Suprapubic skin (tissue), 4 donors: ENCODE measurements around the gene OMD. TPM values are rescaled to one million over a fixed set of nuclear protein-coding genes. Genes with fewer than 3 reads are reported as not detected.
A peak's percentile ranks its signal among the peaks of the same experiment; 100 is the strongest.
"Not testable (repeated sequence)": the region's sequence is repeated elsewhere in the genome, so short reads cannot be mapped to it uniquely, and the experiment has no call there.

Experiments used
- DNase-seq, 2 donors: peaks; one replicate each; pipeline ENCODE4 v3.0.0-alpha.2; 2019; ENCODE audit warnings: low spot score in 2 of 2
- H3K27ac ChIP-seq: fragments of 200-600 bp; sonication (generic); one replicate; pipeline ENCODE4 v1.5.1; 2019
- H3K27me3 ChIP-seq: fragments of 200-600 bp; sonication (generic); one replicate; pipeline ENCODE4 v1.5.1; 2019
- H3K36me3 ChIP-seq: fragments of 200-600 bp; sonication (generic); one replicate; pipeline ENCODE4 v1.5.1; 2019
- H3K4me1 ChIP-seq: fragments of 200-600 bp; sonication (generic); one replicate; pipeline ENCODE4 v1.5.1; 2019
- H3K4me3 ChIP-seq: fragments of 200-600 bp; sonication (generic); one replicate; pipeline ENCODE4 v1.5.1; 2019; ENCODE audit warnings: mild to moderate bottlenecking
- H3K9me3 ChIP-seq: fragments of 200-600 bp; sonication (generic); one replicate; pipeline ENCODE4 v1.5.1; 2019
- CTCF ChIP-seq, 2 donors: fragments of 200-600 bp in 1 of 2; fragments of 450-650 bp in 1 of 2; sonication (generic) in 1 of 2; IDR thresholded peaks; one replicate each; pipeline ENCODE4 v1.5.1; 2016 to 2019; ENCODE audit warnings: antibody characterized with exemption in 2 of 2, mild to moderate bottlenecking in 1 of 2, moderate library complexity in 1 of 2
- EP300 ChIP-seq: sonication (generic); formaldehyde crosslinking; IDR thresholded peaks from one replicate; pipeline ENCODE4 v1.6.1; 2017; ENCODE audit warnings: antibody characterized with exemption
- POLR2A ChIP-seq, 2 donors: fragments of 450-650 bp; IDR thresholded peaks; one replicate each; pipeline ENCODE4 v1.6.1; 2017; ENCODE audit warnings: antibody characterized with exemption in 2 of 2, mild to moderate bottlenecking in 2 of 2, moderate library complexity in 2 of 2
- POLR2AphosphoS5 ChIP-seq, 3 donors: sonication (generic); formaldehyde crosslinking; IDR thresholded peaks; one replicate each; pipeline ENCODE4 v1.6.1; 2017; ENCODE audit warnings: antibody characterized with exemption in 3 of 3
- WGBS: methylation state at CpG from one replicate; pipeline ENCODE4 v1.1.5; 2018; 5-methylcytosine and 5-hydroxymethylcytosine counted together
- total RNA-seq, 4 donors: library from RNA; depleted of rRNA; stranded (reverse); fragments of >200 nt; gene quantifications; one replicate each; pipeline ENCODE4 v1.1.0, GENCODE V29; 2016

OMD gene
- total RNA-seq, 4 donors from 2014 or later, result 2.5 to 5.2 (median 2.7) TPM

GRCh38 chr9:92422611-92423338 lies 1.5 kb downstream of the OMD start:
- no peaks in the 10 kb centered on the region for H3K27me3 ChIP-seq
- H3K4me3 ChIP-seq, result peak overlapping the region; percentile 30
- no peak for DNase-seq
- H3K9me3 ChIP-seq, result no peaks in the 10 kb centered on the region
- H3K4me1 ChIP-seq, result peaks cover 7% of the 10 kb centered on the region
- WGBS, result 74% methylated on average over 2 of the region's 2 CpGs
- no peaks in the 10 kb centered on the region for H3K36me3 ChIP-seq
- TF ChIP-seq POLR2A (IDR thresholded peaks at IDR 0.05), result no peak
- TF ChIP-seq EP300, result no peak
- no peak for TF ChIP-seq CTCF (IDR thresholded peaks at IDR 0.05)
- no peak for TF ChIP-seq POLR2AphosphoS5 (IDR thresholded peaks at IDR 0.05)
- no peak overlapping the region for H3K27ac ChIP-seq

DNA sequence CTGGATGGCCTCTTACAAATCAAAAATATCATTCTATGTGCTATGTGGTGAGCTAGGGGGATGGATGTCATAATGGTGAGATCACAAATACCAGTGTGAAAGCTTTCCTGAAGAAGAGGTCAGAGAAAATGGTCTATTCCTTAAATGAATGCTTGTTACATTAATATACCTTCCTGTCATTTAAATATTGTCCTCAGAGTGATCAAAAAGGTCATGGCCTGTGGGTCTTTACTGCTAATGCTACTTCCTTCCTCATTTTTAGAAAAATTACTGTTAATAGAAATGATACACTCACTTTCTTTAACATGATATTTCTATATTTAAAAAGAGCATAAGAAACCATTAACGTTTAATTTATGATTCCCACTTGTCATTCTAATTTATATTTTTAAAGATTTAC lies 9.7 kb downstream of the OMD start:
- no peak for TF ChIP-seq EP300
- no peak for TF ChIP-seq POLR2AphosphoS5 (IDR thresholded peaks at IDR 0.05)
- no peak for TF ChIP-seq CTCF (IDR thresholded peaks at IDR 0.05)
- no peak for TF ChIP-seq POLR2A (IDR thresholded peaks at IDR 0.05)
- H3K9me3 ChIP-seq, result no peaks in the 10 kb centered on the region
- H3K27me3 ChIP-seq, result no peaks in the 10 kb centered on the region
- H3K27ac ChIP-seq, result no peak overlapping the region
- no peaks in the 10 kb centered on the region for H3K36me3 ChIP-seq
- H3K4me1 ChIP-seq, result no peaks in the 10 kb centered on the region
- DNase-seq, result no peak
- no peak overlapping the region for H3K4me3 ChIP-seq
- WGBS, result 63% methylated on average over 1 of the region's 1 CpG

DNA sequence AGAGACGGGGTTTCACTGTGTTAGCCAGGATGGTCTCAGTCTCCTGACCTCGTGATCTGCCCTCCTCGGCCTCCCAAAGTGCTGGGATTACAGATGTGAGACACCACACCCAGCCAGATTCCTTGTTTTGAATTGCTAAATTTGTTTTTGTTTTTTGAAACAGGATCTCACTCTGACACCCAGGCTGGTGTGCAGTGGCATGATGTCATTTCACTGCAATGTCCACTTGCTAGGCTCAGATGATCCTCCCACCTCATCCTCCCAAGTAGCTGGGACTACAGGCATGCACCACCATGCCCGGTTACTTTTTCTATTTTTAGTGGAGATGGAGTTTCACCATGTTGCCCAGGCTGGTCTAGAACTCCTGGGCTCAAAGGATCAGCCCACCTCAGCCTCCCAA lies 13.1 kb downstream of the OMD start:
- not testable (repeated sequence) for H3K4me1 ChIP-seq, H3K36me3 ChIP-seq
- WGBS, result 54% methylated on average over 4 of the region's 4 CpGs

GRCh38 chr9:92408747-92409478 lies 15.4 kb downstream of the OMD start:
- H3K27me3 ChIP-seq, result no peaks in the 10 kb centered on the region
- TF ChIP-seq POLR2AphosphoS5 (IDR thresholded peaks at IDR 0.05), result no peak
- TF ChIP-seq EP300, result no peak
- TF ChIP-seq POLR2A (IDR thresholded peaks at IDR 0.05), result no peak
- no peak for TF ChIP-seq CTCF (IDR thresholded peaks at IDR 0.05)
- H3K36me3 ChIP-seq, result no peaks in the 10 kb centered on the region
- H3K4me1 ChIP-seq, result peaks cover 17% of the 10 kb centered on the region
- 86% methylated on average over 2 of the region's 2 CpGs for WGBS
- no peak for DNase-seq
- no peaks in the 10 kb centered on the region for H3K9me3 ChIP-seq
- no peak overlapping the region for H3K27ac ChIP-seq
- H3K4me3 ChIP-seq, result no peak overlapping the region

More for the DNA sequence above, 13.1 kb downstream of the OMD start:
- not testable (repeated sequence) for H3K9me3 ChIP-seq, H3K27me3 ChIP-seq, H3K4me3 ChIP-seq, DNase-seq, H3K27ac ChIP-seq

DNA sequence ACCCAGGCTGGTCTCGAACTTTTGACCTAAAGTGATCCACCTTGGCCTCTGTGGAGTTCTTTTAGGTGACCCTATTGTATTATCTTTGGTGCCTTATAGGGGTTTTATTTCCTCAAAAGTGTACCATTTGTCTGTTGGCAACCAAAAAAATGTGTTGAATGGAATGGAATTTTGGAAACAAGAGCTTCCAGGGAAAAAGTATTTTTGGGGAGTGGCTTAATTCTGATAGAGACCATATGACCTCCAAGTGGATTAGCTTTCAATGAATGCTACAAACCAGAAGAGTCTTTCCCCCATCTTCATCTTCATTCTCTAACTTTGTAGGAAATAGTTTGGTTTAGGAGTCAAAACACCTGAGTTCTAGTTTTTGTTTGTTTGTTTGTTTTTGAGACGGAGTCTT lies 16.5 kb downstream of the OMD start:
- no peak for TF ChIP-seq CTCF (IDR thresholded peaks at IDR 0.05)
- Histone ChIP-seq H3K4me1 (peaks cover 17% of the 10 kb centered on the region), H3K27me3 (no peaks in the 10 kb centered on the region), H3K36me3 (no peaks in the 10 kb centered on the region), H3K9me3 (no peaks in the 10 kb centered on the region), H3K27ac (no peak overlapping the region), H3K4me3 (no peak overlapping the region)
- 89% methylated on average over 2 of the region's 2 CpGs for WGBS
- DNase-seq, result no peak
